Upper lobe of right lung (tissue), 1 donor: ENCODE results near the gene KLHL21. TPM values are rescaled to one million over a fixed set of nuclear protein-coding genes. Genes with fewer than 3 reads are reported as not detected.
"Not testable (repeated sequence)": the region's sequence is repeated elsewhere in the genome, so short reads cannot be mapped to it uniquely, and the experiment has no call there.

Source experiments
- ATAC-seq: fragments of 200-7000 bp; cut with Tn5 transposase; one replicate; pipeline ENCODE4 v1.9.1; 2020; ENCODE audit warnings: mild to moderate bottlenecking, moderate library complexity
- DNase-seq: peaks from one replicate; pipeline ENCODE4 v3.0.0-alpha.2; 2020
- H3K27ac ChIP-seq: fragments of 200-600 bp; one replicate; pipeline ENCODE4 v1.8.0; 2022
- H3K27me3 ChIP-seq: fragments of 200-600 bp; one replicate; pipeline ENCODE4 v1.8.0; 2022; ENCODE audit warnings: mild to moderate bottlenecking
- H3K36me3 ChIP-seq: fragments of 200-600 bp; one replicate; pipeline ENCODE4 v1.8.0; 2022
- H3K4me1 ChIP-seq: fragments of 200-600 bp; one replicate; pipeline ENCODE4 v1.8.0; 2022
- H3K4me3 ChIP-seq: fragments of 200-600 bp; one replicate; pipeline ENCODE4 v1.8.0; 2022; ENCODE audit warnings: mild to moderate bottlenecking
- H3K9me3 ChIP-seq: fragments of 200-600 bp; one replicate; pipeline ENCODE4 v1.8.0; 2022
- intact Hi-C: fragments of 100-400 bp; cut with DNase I; formaldehyde crosslinking; loops from one replicate; pipeline ENCODE4 v1.11.0; 2022
- total RNA-seq: library from RNA; stranded (reverse); fragmentation: NEBNext Ultra II Directional; extraction: Animal tissue kit (Norgen Biotek cat#: 25700); gene quantifications from one replicate; pipeline ENCODE4 v1.2.1, GENCODE V29; 2021
- TF ChIP-seq, protein P1 (sequence below): fragments of 200-600 bp; IDR thresholded peaks from one replicate; pipeline ENCODE4 v1.8.0; 2022; ENCODE audit warnings: antibody characterized with exemption
- donor health status: DM: no; HTN: yes; CAD: no; lungs with severe emphysema.

KLHL21 gene
- total RNA-seq, 1 donor from 2014 or later: 21.8 TPM

DNA sequence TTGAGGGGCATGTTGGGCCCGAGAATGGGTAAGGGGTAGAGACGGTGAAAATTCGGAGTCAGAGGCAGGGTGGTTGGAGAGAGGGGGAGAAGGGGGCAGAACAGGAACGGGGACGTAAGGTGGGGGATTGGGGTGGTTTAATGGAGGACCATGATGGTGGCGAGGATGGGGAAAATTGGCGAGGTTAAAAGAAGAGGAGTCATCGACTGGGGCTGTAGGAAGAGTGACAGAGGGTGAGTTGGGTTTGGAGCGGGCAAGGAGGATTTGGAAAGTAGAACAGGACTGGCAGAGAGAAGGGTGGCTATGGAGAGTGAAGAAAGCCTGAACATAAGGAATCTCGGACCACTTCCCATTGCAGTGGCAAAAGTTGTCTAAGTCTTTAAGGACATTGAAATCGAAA is 33.6 kb downstream of the KLHL21 start:
- Histone ChIP-seq H3K4me1 (no peaks in the 10 kb centered on the region), H3K36me3 (no peaks in the 10 kb centered on the region), H3K27me3 (no peaks in the 10 kb centered on the region), H3K27ac (no peak overlapping the region), H3K9me3 (no peaks in the 10 kb centered on the region), H3K4me3 (no peak overlapping the region)
- TF ChIP-seq, protein P1, sequence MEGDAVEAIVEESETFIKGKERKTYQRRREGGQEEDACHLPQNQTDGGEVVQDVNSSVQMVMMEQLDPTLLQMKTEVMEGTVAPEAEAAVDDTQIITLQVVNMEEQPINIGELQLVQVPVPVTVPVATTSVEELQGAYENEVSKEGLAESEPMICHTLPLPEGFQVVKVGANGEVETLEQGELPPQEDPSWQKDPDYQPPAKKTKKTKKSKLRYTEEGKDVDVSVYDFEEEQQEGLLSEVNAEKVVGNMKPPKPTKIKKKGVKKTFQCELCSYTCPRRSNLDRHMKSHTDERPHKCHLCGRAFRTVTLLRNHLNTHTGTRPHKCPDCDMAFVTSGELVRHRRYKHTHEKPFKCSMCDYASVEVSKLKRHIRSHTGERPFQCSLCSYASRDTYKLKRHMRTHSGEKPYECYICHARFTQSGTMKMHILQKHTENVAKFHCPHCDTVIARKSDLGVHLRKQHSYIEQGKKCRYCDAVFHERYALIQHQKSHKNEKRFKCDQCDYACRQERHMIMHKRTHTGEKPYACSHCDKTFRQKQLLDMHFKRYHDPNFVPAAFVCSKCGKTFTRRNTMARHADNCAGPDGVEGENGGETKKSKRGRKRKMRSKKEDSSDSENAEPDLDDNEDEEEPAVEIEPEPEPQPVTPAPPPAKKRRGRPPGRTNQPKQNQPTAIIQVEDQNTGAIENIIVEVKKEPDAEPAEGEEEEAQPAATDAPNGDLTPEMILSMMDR: no peak
- DNase-seq (no peak), ATAC-seq (no peak)
- intact Hi-C loops: no loop called here

DNA sequence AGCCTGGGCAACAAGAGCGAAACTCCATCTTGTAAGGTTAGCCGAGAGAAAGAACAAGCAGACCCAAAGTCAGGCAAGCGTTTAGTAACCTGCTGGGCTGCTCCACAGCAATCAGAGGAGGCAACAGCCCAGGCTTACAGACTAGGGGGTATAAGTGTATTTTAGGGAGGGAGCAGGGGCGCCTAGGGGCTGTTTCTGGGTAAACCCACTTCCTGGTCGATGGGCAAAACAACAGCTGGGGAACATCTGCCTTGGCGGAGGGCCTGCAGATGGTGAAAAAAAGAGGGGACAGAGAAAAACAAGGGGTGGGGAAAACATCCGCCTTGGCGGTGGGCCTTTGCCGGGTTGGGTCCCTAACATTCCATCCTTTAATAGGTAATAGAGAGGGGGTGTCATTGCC is 42.4 kb downstream of the KLHL21 start:
- Histone ChIP-seq H3K4me3 (no peak overlapping the region), H3K27me3 (no peaks in the 10 kb centered on the region), H3K27ac (no peak overlapping the region), H3K36me3 (no peaks in the 10 kb centered on the region), H3K4me1 (peaks cover under 1% of the 10 kb centered on the region), H3K9me3 (no peaks in the 10 kb centered on the region)
- ATAC-seq (no peak), DNase-seq (no peak)
- intact Hi-C loops: no loop called here
- TF ChIP-seq, protein P1: no peak

DNA sequence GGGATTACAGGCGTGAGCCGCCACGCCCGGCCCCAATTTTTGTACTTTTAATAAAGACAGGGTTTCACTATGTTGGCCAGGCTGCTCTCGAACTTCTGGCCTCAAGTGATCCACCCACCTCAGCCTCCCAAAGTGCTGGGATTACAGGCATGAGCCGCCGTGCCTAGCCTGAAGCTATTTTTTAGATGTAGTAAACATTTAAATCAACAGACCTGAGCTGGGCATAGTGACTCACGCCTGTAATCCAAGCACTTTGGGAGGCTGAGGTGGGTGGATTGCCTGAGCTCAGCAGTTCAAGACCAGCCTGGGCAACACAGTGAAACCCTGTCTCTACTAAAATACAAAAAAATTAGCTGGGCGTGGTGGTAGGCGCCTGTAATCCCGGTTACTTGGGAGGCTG is 43.5 kb downstream of the KLHL21 start:
- intact Hi-C loops, H3K9me3 ChIP-seq, H3K4me3 ChIP-seq, DNase-seq, H3K27me3 ChIP-seq, H3K27ac ChIP-seq, ATAC-seq, H3K4me1 ChIP-seq, H3K36me3 ChIP-seq: not testable (repeated sequence)

DNA sequence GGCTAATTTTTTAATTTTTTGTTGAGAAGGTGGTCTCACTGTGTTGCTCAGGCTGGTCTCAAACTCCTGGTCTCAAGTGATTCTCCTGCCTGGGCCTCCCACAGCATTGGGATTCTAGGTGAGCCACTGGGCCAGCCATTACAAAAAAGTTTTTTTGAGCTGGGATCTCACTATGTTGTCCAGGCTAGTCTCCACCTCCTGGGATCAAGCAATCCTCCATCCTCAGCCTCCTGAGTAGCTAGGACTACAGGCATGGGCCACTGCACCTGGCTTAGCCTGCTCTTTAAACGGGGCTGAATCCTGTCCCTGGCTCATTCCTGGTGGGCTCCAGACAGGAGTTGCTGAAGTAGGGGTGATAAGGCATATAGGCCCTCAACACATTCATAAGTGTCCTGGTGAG is 45.1 kb downstream of the KLHL21 start:
- H3K27me3 ChIP-seq: no peaks in the 10 kb centered on the region
- TF ChIP-seq, protein P1: no peak
- intact Hi-C loops: no loop called here
- peaks cover 20% of the 10 kb centered on the region for H3K4me1 ChIP-seq
- ATAC-seq (no peak), DNase-seq (no peak)
- no peaks in the 10 kb centered on the region for H3K36me3 ChIP-seq
- H3K4me3 ChIP-seq: no peak overlapping the region
- H3K27ac ChIP-seq: no peak overlapping the region
- H3K9me3 ChIP-seq: no peaks in the 10 kb centered on the region

DNA sequence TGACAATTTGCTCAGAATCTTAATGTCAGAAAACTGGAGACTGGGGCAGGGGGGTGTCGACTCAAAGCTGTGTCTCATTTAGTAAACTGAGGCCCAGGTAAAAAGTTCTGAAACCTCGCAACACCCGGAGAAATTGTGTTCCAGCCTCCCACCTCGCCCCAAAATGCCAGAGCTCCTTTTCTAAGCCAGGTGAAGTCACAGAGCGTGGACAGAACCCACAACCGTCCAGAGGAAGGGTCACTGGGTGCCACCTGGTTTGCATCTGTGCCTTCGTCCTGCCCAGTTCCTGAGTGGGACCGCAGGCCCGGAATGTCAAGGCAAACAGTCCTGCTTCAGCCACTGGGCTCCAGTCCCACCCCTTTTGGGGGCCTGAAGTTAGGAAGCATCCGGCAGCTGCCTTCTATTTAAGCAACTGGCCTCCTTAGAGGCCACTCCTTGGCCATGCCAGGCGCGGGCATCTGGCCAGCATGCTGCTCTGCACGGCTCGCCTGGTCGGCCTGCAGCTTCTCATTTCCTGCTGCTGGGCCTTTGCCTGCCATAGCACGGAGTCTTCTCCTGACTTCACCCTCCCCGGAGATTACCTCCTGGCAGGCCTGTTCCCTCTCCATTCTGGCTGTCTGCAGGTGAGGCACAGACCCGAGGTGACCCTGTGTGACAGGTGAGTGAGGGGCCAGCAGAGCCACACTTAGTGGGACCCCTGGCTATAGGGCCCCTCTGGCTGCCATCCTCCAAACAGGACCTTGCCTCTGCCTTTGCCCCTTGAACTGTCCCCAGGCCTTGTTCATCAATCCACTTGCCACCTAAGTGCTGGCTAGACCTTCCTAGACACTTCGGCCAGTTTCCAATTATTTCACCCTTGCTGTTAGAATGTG is 47.5 kb downstream of the KLHL21 start, which contains the start of gene TAS1R1:
Gene TAS1R1 (plus strand): TSS at position 401 of the 872 bp plus-strand sequence. CDS start 67 bp downstream, at position 468.
- peak within 1 kb of the TSS; percentile 98 for H3K4me3 ChIP-seq
- no peaks in the 10 kb centered on the region for H3K27me3 ChIP-seq
- H3K9me3 ChIP-seq: no peaks in the 10 kb centered on the region
- H3K4me1 ChIP-seq: peaks cover 21% of the 10 kb centered on the region
- ATAC-seq (peak; percentile 23), DNase-seq (peak; percentile 73)
- intact Hi-C loops: no loop called here
- H3K27ac ChIP-seq: peak within 1 kb of the TSS; percentile 79
- peaks cover 9% of the 10 kb centered on the region for H3K36me3 ChIP-seq
- TF ChIP-seq, protein P1: no peak
